HG03103 (cell line): ENCODE results near the gene ZNF142.

Experiments used
- ATAC-seq: cut with Tn5 transposase; IDR thresholded peaks from one replicate; pipeline ENCODE4 v1.9.1; 2021; ENCODE audit warnings: low read depth; ENCODE audit not compliant: unreplicated experiment

ZNF142 gene

DNA sequence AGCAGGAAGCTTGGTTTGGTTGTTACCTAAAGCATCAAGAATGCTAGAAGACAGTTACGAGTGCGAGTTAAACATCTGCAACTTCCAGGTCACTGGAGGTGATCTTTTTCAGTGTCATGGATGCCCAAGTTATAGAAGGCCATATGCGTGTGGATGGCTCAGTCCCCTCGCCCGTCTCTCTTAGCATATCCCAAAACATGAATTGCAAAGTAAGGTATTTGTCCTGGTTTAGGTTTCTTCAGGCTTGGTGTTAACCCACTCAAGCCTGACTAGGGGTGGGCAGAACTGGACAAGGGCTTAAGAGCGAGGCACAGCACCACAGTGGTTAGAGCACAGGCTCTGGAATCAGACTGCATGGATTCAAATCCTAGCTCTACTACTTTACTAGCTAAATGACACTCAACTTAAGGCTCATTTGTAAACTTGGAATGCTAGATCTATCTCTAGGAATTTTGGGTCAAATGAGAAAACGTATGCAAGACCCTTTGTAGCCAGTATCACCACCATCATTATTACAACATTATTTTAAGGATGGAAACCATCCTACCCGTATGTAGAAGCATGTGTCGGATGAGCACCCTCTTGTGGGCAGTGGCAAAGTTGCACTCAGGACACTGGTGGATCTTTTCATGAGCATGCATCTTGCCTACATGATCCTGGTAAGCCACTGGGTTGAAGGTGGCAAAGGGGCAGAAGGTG lies 11.2 kb downstream of the ZNF142 start:
- no peak for ATAC-seq

DNA sequence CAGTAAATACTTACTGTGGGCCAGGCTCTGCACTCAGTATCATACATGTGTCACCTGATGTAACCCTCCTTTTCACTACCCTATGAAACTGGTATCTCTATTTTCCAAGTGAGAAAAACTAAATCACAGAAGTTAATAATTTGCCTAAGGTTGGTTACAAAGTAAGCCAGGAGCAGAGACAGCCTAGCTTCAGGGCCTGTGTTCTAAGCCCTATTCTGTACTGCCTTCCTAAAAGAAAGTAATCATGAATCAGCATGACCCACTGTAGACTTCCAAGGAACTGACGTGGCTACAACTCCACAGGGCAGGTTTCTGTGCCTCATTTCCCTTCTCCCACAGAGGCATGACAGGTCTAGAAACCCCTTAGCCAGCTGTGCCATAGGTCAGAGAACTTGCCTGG lies 14.3 kb downstream of the ZNF142 start:
- no peak for ATAC-seq

GRCh38 chr2:218644721-218645120 lies 14.7 kb downstream of the ZNF142 start:
- ATAC-seq = no peak

DNA sequence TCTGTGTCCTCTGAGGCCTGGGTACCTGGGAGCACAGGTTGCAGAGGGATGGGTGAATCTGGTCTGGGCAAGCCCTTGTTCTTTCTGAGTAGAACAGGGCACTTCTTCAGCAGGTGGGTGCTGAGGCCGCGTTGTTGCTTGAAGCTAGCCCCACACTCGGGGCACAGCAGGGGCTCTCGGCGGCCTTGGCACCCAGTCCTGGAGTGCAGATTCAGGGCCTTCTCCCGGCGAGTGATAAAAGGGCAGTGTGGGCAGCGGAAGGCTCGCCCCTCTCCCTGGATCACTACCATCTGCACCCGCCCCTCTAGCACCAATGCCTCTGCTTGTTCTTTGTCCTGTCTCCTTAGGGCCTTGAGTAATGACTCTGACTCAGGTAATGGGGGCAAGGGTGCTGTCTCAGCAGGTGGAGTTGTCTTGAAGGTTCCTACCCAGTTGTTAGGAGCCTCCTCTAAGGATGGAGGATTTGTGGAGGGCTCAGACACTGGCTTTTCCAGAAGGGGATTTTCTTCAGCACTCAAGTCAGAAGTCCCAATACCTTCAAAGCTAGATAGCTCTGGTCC lies 15.6 kb downstream of the ZNF142 start:
- no peak for ATAC-seq

DNA sequence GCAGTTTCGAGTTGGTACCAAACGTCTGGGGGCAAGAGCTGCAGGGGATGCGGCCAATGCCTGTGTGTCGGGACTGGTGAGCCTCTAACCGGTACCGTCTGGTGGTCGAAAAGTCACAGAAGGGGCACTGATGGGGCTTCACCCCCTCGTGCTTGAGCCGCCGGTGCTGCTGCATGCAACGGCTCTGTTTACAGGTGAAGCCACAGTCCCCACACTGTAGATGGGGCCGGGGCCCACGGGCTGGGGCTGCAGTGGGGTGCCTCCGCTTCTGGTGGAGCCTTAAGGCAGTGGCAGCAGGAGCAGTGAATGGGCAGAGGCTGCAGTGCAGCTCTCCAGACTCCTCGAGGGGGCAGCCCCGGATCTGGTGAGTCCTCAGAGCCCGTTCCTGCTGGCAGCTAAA lies 16.6 kb downstream of the ZNF142 start:
- no peak for ATAC-seq

DNA sequence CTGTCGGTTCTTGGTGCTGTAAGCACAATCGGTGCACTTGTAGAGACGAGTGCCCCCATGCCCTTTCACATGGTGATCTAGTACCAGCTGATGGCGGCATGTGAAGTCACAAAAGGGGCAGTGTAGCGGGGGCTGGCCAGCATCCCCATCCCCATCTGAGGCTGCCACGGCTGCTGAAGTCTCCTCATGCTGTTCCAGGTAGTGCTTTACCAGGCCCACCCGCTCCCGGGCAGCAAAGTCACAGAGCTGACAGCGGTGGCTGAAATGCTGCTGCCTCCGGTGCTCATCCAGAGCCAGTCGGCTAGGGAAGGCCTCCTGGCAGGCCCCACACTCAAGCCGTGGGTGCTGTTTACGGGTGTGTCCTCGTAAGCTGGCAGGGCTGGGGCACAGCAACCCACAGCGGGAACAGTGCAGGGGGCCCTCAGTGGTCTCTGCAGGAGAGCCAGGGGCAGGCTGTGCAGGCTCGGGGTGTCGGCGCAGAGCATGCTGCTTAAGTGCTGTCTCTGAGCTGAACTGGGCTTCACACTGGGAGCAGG lies 17.2 kb downstream of the ZNF142 start:
- ATAC-seq = no peak

GRCh38 chr2:218638372-218638771 lies 21.1 kb downstream of the ZNF142 start:
- ATAC-seq = no peak

DNA sequence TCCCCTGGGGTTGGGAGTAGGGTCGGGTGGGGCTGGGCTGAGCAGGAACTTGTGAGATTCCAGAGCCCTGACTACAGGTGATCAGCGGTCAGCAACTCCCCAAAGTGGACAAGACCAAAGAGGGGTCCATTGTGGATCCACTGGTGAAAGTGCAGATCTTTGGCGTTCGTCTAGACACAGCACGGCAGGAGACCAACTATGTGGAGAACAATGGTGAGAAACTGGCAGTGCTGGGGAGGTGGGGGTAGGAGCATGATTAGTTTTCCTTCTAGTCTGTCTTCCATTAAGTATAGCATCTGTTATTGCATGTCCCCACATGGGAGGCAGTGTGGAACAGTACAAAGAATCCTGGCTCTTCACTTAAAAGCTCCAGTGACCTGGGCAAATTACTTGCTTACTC lies 23.7 kb downstream of the ZNF142 start:
- ATAC-seq = no peak

DNA sequence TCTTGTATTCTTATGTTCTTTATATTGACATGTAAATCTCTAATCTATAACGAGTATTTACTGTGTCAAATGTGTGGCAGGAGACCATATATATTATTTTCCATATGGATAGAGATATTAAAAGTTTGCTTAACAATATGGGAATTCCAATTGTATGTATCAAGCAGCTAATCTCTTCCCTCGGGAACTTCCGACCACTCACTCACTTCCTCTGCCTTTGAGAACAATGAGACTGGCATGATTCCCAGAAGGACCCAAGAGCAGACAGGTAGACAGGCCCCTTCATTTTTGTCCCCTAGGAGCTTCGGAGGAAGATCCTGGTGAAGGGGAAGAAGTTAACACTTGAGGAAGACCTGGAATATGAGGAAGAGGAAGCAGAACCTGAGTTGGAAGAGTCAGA lies 27.6 kb downstream of the ZNF142 start:
- ATAC-seq = no peak

DNA sequence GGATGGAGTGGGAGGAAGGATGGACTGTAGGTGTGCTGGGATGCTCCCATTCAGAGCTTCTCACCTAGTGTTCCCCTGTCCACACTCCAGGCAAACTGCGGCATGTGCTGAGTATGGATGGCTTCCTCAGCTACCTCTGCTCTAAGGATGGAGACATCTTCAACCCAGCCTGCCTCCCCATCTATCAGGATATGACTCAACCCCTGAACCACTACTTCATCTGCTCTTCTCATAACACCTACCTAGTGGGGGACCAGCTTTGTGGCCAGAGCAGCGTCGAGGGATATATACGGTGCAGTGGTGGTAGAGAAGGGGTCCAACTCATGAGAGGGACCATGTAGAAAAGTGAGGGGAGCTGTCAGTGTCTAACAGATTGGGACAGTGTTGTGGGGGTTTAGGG lies 31.5 kb downstream of the ZNF142 start:
- no peak for ATAC-seq

DNA sequence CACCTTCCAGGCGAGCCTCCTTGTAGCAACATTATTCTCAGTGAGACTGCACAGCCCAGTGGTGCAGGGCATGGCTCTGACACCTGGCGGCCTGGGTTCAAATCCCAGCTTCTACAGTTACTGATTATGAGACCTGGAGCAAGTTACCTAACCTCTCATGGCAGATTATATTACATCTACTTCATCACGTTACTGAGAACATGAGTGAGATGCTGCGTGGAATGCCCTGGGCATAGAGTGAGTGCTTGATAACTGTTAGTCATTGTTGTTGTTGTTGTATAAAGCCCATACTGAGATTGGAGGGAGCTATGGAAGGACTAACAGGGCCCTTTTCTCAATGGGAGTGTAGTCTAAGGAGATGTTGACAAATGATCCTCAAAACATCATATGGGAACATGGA lies 33.1 kb downstream of the ZNF142 start:
- ATAC-seq = no peak

- no peak for ATAC-seq
These were observed 36.1 kb downstream of the ZNF142 start for GRCh38 chr2:218623366-218623705.

DNA sequence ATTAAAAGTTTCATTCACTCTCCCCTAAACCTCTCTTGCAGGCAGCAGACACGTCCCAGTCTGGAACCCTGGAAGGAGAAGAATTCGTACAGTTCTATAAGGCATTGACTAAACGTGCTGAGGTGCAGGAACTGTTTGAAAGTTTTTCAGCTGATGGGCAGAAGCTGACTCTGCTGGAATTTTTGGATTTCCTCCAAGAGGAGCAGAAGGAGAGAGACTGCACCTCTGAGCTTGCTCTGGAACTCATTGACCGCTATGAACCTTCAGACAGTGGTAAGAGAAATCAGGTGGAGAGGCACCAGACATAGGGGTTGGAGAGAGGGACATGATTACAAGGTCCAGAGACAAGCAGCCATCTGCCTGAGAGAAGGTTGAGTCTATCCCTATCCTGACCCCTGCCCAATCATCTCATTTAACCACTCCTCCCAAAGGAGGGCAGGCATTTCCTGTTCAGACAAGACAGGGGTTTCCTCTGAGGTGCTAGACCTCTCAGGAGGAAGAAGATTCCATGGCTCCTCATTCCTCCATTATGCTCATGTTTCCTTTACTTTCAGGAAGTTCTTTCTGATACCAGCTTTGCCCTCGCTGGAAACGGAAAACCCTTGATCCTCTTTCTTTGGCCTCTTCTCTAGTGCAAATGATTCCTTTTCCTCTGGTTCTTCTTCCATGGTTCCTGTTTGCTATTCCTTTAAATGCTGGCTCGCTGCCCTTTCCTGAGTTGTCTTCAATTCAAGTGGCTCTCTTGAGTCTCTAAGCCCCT lies 36.6 kb downstream of the ZNF142 start:
- no peak for ATAC-seq

DNA sequence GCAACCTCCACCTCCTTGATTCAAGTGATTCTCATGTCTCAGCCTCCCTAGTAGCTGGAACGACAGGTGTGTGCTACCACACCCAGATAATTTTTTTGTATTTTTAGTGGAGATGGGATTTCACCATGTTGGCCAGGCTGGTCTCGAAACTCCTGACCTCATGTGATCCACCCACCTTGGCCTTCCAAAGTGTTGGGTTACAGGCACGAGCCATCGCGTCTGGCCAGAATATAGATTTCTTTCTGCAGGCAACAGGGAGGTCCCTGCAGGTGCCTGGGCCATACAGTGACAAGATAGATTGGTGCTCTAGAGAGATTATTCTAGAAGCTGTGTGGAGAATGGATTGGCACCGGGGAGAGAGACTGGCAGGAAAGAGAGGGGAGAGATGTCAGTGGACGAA lies 38.4 kb downstream of the ZNF142 start:
- no peak for ATAC-seq

DNA sequence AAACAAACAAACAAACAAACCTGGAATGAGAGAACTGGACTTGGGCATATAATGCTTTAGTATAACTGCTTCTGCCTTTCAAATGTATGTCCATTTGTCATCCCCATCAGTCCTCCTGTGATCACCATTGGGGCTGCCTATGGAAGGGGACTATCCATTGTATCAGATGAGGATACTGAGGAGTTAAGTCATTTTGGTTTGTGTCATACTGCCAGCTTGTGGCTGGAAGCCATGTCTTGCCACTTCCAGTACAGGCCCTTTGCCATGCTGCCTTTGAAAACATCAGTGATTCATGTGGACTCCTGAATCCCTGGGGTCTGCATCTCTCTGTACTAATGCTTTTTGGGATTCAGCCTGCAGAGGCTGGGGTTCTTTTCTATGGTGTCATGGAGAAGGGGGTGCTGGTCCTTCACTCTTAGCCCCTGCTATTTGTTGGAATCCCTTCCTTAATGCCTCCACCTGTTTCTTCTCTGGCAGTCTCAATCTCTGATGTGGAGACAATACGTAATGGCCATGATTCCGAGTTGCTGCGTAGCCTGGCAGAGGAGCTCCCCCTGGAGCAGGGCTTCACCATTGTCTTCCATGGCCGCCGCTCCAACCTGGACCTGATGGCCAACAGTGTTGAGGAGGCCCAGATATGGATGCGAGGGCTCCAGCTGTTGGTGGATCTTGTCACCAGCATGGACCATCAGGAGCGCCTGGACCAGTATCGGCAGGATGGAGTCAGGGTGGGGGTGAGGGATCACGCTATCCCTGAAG lies 41.1 kb downstream of the ZNF142 start:
- ATAC-seq = no peak

GRCh38 chr2:218615868-218616315 lies 43.5 kb downstream of the ZNF142 start:
- ATAC-seq = no peak

- no peak for ATAC-seq
These were observed 51.8 kb downstream of the ZNF142 start, which contains the start of gene PLCD4 for GRCh38 chr2:218607436-218608115. PLCD4 (plus strand) TSS chr2:218607899; CDS start chr2:218615740, 7,841 bp downstream.

DNA sequence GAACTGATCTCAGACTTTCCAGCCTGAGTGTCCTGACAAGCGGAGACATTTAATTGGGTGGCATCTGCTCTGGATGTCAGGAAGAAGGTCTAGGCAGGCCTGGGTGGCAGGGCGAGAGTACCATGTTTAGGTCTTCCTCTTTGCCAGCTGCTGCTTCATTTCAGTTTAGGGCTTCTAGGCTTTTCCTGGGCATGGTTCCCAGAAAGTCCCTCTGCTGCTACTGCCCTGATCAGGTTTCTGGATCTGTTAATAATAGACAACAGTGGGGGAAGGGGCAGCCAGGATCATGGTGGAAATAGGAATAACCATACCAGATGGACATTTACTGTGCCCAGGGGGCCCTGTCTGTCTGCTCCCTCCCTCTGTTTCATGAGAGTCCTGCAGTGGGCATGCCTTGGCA lies 54.0 kb downstream of the ZNF142 start:
- no peak for ATAC-seq
